ENCODE results near the gene TPO. TPM values are rescaled to one million over a fixed set of nuclear protein-coding genes. Genes with fewer than 3 reads are reported as not detected.

TPO gene
- total RNA-seq, 1 experiment from 2014 or later: not detected

DNA sequence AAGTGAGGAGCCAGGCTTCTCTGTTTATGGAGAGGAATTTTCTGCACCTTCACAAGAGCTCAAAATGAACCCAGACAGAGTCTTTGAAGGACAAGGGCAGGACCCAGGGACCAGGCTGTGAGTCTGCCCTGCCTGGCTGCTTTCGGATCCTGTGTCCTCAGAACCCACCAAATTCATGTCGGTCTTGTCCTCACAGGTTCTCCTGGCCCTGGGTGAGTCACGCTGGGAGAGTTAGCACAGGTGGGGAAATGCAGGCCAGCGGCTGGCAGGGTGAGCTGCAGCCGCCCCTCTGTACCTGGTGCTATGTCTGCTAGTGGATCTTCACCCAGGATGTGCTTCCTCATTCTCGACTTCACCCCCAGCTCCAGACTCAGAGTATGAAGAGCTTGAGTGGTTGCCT, 35.8 kb upstream of the TPO start:
- peaks cover 48% of the 10 kb centered on the region for H3K27me3 Mint-ChIP-seq (ENCODE audit: low read depth)
- H2BK20ac ChIP-seq (ENCODE audit: low read depth, low read length, poor library complexity, severe bottlenecking): no peak overlapping the region
- H4K91ac ChIP-seq (ENCODE audit: insufficient read length, low read depth, low read length): no peak overlapping the region
- H3K9me3 ChIP-seq (ENCODE audit: control insufficient read depth, low read depth, low read length): no peaks in the 10 kb centered on the region
- H3K14ac ChIP-seq (ENCODE audit: insufficient read depth, low read length): no peak overlapping the region
- H2AFZ ChIP-seq (ENCODE audit: low read length): no peak overlapping the region
- H3K23ac ChIP-seq (ENCODE audit: insufficient read length, low read depth, low read length): no peak overlapping the region
- H3K23me2 ChIP-seq (ENCODE audit: insufficient read length, low read depth, low read length, poor library complexity, severe bottlenecking): no peaks in the 10 kb centered on the region
- no peaks in the 10 kb centered on the region for H3K9me3 Mint-ChIP-seq
- no peak overlapping the region for H3K4ac ChIP-seq (ENCODE audit: low read depth, low read length)
- no CpG with 5 or more reads among the region's 6 CpGs for WGBS (ENCODE audit: extremely low coverage, insufficient read length, low lambda C conversion rate)
- H3K79me2 ChIP-seq (ENCODE audit: insufficient read depth, low read length): no peaks in the 10 kb centered on the region
- TF ChIP-seq CTCF (conservative IDR thresholded peaks at IDR 0.05): no peak
- H3K4me1 Mint-ChIP-seq: peaks cover 2 to 10% of the 10 kb centered on the region in 2 experiments
- no peak overlapping the region for H2BK12ac ChIP-seq (ENCODE audit: insufficient read length, low read depth, low read length)
- no peaks in the 10 kb centered on the region for H3K27me3 ChIP-seq (ENCODE audit: insufficient read depth, low read length)
- no peak overlapping the region for H3K9ac ChIP-seq (ENCODE audit: extremely low read depth, insufficient read length, low read length)
- no peaks in the 10 kb centered on the region for H3K79me1 ChIP-seq (ENCODE audit: insufficient read depth, low read depth, low read length, poor library complexity, severe bottlenecking)
- DNase-seq: no peak
- no peak overlapping the region for H4K5ac ChIP-seq (ENCODE audit: insufficient read length, low read depth, low read length)
- no peaks in the 10 kb centered on the region for H3K36me3 Mint-ChIP-seq (ENCODE audit: insufficient read depth in 1 of 3, low read depth in 3 of 3)
- peaks cover 4% of the 10 kb centered on the region; the same call in 1 of the 2 replicates for H3K4me1 ChIP-seq (ENCODE audit: insufficient read depth, low read length)
- H3K27ac ChIP-seq (ENCODE audit: insufficient read length, low read depth, low read length): no peak overlapping the region
- H3K4me2 ChIP-seq (ENCODE audit: insufficient read depth, insufficient read length, low read length): no peak overlapping the region
- H2BK5ac ChIP-seq (ENCODE audit: insufficient read length, low read length): no peak overlapping the region
- H3K56ac ChIP-seq (ENCODE audit: insufficient read length, low read depth, low read length): no peak overlapping the region
- H3K4me3 Mint-ChIP-seq: no peak overlapping the region
- H2BK15ac ChIP-seq (ENCODE audit: low read depth, low read length): no peak overlapping the region
- H3K27ac Mint-ChIP-seq: no peak overlapping the region
- H3T11ph ChIP-seq (ENCODE audit: low read length): no peak overlapping the region
- no peaks in the 10 kb centered on the region for H4K20me1 ChIP-seq (ENCODE audit: control insufficient read depth, insufficient read depth, insufficient read length)
- no peak overlapping the region for H2AK5ac ChIP-seq (ENCODE audit: insufficient read length, low read length)
- no peak overlapping the region for H4K8ac ChIP-seq (replicated peaks; ENCODE audit: insufficient read length, low read depth, low read length)
- no peak overlapping the region for H2BK120ac ChIP-seq (ENCODE audit: low read depth, low read length, poor library complexity, severe bottlenecking)
- H3K18ac ChIP-seq (ENCODE audit: insufficient read length, low read depth, low read length): no peak overlapping the region

Data from H9 (cell line).